Neuronal stem cell (in vitro differentiated cells): ENCODE results near the gene TSPAN9.

Experiments used
- DNase-seq: peaks from one replicate; pipeline ENCODE4 v3.0.0-alpha.2; 2013; ENCODE audit warnings: low spot score
- H2AFZ ChIP-seq: one replicate; pipeline ENCODE4 v1.6.1; 2013; ENCODE audit warnings: mild to moderate bottlenecking, low read length, inconsistent platforms
- H2AK5ac ChIP-seq: 2 replicates; pipeline ENCODE4 v1.6.1; 2013; ENCODE audit warnings: low read depth, mild to moderate bottlenecking, inconsistent platforms, low read length, moderate library complexity, mixed read lengths
- H2BK120ac ChIP-seq: 2 replicates; pipeline ENCODE4 v1.6.1; 2013; ENCODE audit warnings: low read depth, mild to moderate bottlenecking, inconsistent platforms, low read length, moderate library complexity, mixed read lengths
- H2BK12ac ChIP-seq: one replicate; pipeline ENCODE4 v1.6.1; 2013; ENCODE audit warnings: low read length, inconsistent platforms
- H2BK15ac ChIP-seq: 2 replicates; pipeline ENCODE4 v1.6.1; 2013; ENCODE audit warnings: mild to moderate bottlenecking, low read length, inconsistent platforms, mixed read lengths
- H2BK5ac ChIP-seq: one replicate; pipeline ENCODE4 v1.6.1; 2013; ENCODE audit warnings: inconsistent platforms, mild to moderate bottlenecking, low read length, moderate library complexity
- H3K14ac ChIP-seq: one replicate; pipeline ENCODE4 v1.6.1; 2013; ENCODE audit warnings: low read length, inconsistent platforms
- H3K18ac ChIP-seq: 2 replicates; pipeline ENCODE4 v1.6.1; 2013; ENCODE audit warnings: low read length, inconsistent platforms
- H3K23ac ChIP-seq: 2 replicates; pipeline ENCODE4 v1.6.1; 2013; ENCODE audit warnings: low read depth, mild to moderate bottlenecking, mixed read lengths, low read length, inconsistent platforms; ENCODE audit not compliant: poor library complexity
- H3K27ac ChIP-seq: replicated peaks from 3 replicates; pipeline ENCODE4 v1.5.1; 2013; ENCODE audit warnings: low read length, inconsistent platforms
- H3K27me3 ChIP-seq, 3 experiments: 2 replicates each; pipeline ENCODE4 v1.6.1; 2013; ENCODE audit warnings: low read length in 3 of 3, mild to moderate bottlenecking in 2 of 3, inconsistent platforms in 1 of 3, low read depth in 1 of 3, mixed read lengths in 1 of 3, moderate library complexity in 1 of 3; ENCODE audit not compliant: control insufficient read depth in 3 of 3, insufficient read depth in 3 of 3
- H3K36me3 ChIP-seq, 2 donors: replicated peaks in 1 of 2; 2 replicates each; pipeline ENCODE4 v1.6.1; 2013; ENCODE audit warnings: low read length in 2 of 2; ENCODE audit not compliant: control insufficient read depth in 2 of 2, insufficient read depth in 2 of 2
- H3K4ac ChIP-seq: 2 replicates; pipeline ENCODE4 v1.6.1; 2013; ENCODE audit warnings: inconsistent platforms, mild to moderate bottlenecking, low read length, moderate library complexity
- H3K4me1 ChIP-seq, 2 donors: 1 replicate in 1 of 2; 2 replicates in 1 of 2; pipeline ENCODE4 v1.6.1; 2013; ENCODE audit warnings: low read length in 2 of 2, low read depth in 1 of 2; ENCODE audit not compliant: control insufficient read depth in 2 of 2, insufficient read depth in 1 of 2
- H3K4me2 ChIP-seq: one replicate; pipeline ENCODE4 v1.6.1; 2013; ENCODE audit warnings: mild to moderate bottlenecking, low read length, inconsistent platforms; ENCODE audit not compliant: insufficient read depth, poor library complexity, severe bottlenecking
- H3K4me3 ChIP-seq, 2 donors: 2 replicates each; pipeline ENCODE4 v1.5.1; 2013; ENCODE audit warnings: low read length in 2 of 2, mild to moderate bottlenecking in 2 of 2, inconsistent platforms in 1 of 2, moderate library complexity in 1 of 2
- H3K79me1 ChIP-seq: one replicate; pipeline ENCODE4 v1.6.1; 2013; ENCODE audit warnings: low read depth, mild to moderate bottlenecking, inconsistent platforms, low read length, moderate library complexity
- H3K9ac ChIP-seq: one replicate; pipeline ENCODE4 v1.6.1; 2013; ENCODE audit warnings: mild to moderate bottlenecking, low read depth, low read length, inconsistent platforms; ENCODE audit not compliant: poor library complexity
- H3K9me3 ChIP-seq, 2 donors: replicated peaks in 1 of 2; 2 replicates each; pipeline versions ENCODE3 to v1.6.1; 2013; ENCODE audit warnings: low read length in 2 of 2, mild to moderate bottlenecking in 2 of 2, inconsistent platforms in 1 of 2, low read depth in 1 of 2, mixed read lengths in 1 of 2, moderate library complexity in 1 of 2; ENCODE audit not compliant: control insufficient read depth in 2 of 2, insufficient read depth in 1 of 2
- H4K8ac ChIP-seq: one replicate; pipeline ENCODE4 v1.6.1; 2013; ENCODE audit warnings: low read depth, mild to moderate bottlenecking, inconsistent platforms, low read length, moderate library complexity
- H4K91ac ChIP-seq: one replicate; pipeline ENCODE4 v1.6.1; 2013; ENCODE audit warnings: low read length, low read depth, mild to moderate bottlenecking, inconsistent platforms; ENCODE audit not compliant: poor library complexity
- WGBS, 2 donors: extraction: QIAGEN DNeasy Blood & Tissue Kit; methylation state at CpG; one replicate each; pipeline ENCODE4 v1.1.7; 2013; ENCODE audit warnings: missing lambda C conversion rate in 2 of 2, mixed read lengths in 1 of 2; ENCODE audit not compliant: insufficient read length in 2 of 2, insufficient replicate concordance in 1 of 2; ENCODE audit errors: extremely low coverage in 2 of 2; 5-methylcytosine and 5-hydroxymethylcytosine counted together

Gene TSPAN9

GRCh38 chr12:3309805-3310204 is 232.6 kb downstream of the TSPAN9 start:
- H2BK12ac ChIP-seq = peak overlapping the region; percentile 35
- no peak overlapping the region for H2BK15ac ChIP-seq
- no peak overlapping the region for H4K91ac ChIP-seq
- H2AFZ ChIP-seq = no peak overlapping the region
- H3K36me3 ChIP-seq = no peaks in the 10 kb centered on the region
- no peak overlapping the region for H3K4ac ChIP-seq
- no peak for DNase-seq
- no peak overlapping the region for H2BK120ac ChIP-seq
- no peak overlapping the region for H3K4me3 ChIP-seq
- H2BK5ac ChIP-seq = no peak overlapping the region
- no peak overlapping the region for H3K14ac ChIP-seq
- peaks cover 0 to 4% of the 10 kb centered on the region in 2 donors for H3K4me1 ChIP-seq
- no peak overlapping the region for H2AK5ac ChIP-seq
- WGBS, 2 donors = no CpG with 5 or more reads among the region's 9 CpGs
- H3K4me2 ChIP-seq = no peak overlapping the region
- no peaks in the 10 kb centered on the region for H3K79me1 ChIP-seq
- no peak overlapping the region for H4K8ac ChIP-seq
- no peaks in the 10 kb centered on the region for H3K9me3 ChIP-seq
- H3K27ac ChIP-seq = no peak overlapping the region
- H3K23ac ChIP-seq = no peak overlapping the region
- peaks cover 0 to 48% (median 0%) of the 10 kb centered on the region in 3 experiments for H3K27me3 ChIP-seq
- H3K18ac ChIP-seq = no peak overlapping the region
- H3K9ac ChIP-seq = no peak overlapping the region

GRCh38 chr12:3310271-3311026 is 233.3 kb downstream of the TSPAN9 start:
- peaks cover 0 to 4% of the 10 kb centered on the region in 2 donors for H3K4me1 ChIP-seq
- no peaks in the 10 kb centered on the region for H3K9me3 ChIP-seq
- no peak for DNase-seq
- H2BK12ac ChIP-seq = peak overlapping the region; percentile 35
- no peak overlapping the region for H2BK120ac ChIP-seq
- H3K9ac ChIP-seq = no peak overlapping the region
- H3K4ac ChIP-seq = no peak overlapping the region
- H3K23ac ChIP-seq = no peak overlapping the region
- no CpG with 5 or more reads among the region's 18 CpGs for WGBS, 2 donors
- H4K8ac ChIP-seq = no peak overlapping the region
- no peak overlapping the region for H3K27ac ChIP-seq
- H3K36me3 ChIP-seq = no peaks in the 10 kb centered on the region
- no peak overlapping the region for H2AFZ ChIP-seq
- H4K91ac ChIP-seq = no peak overlapping the region
- H2AK5ac ChIP-seq = no peak overlapping the region
- H3K18ac ChIP-seq = no peak overlapping the region
- H3K4me3 ChIP-seq = no peak overlapping the region
- no peak overlapping the region for H2BK5ac ChIP-seq
- H3K4me2 ChIP-seq = no peak overlapping the region
- H3K14ac ChIP-seq = no peak overlapping the region
- peaks cover 0 to 52% (median 0%) of the 10 kb centered on the region in 3 experiments for H3K27me3 ChIP-seq
- no peak overlapping the region for H2BK15ac ChIP-seq
- H3K79me1 ChIP-seq = no peaks in the 10 kb centered on the region

- Histone ChIP-seq H4K8ac (no peak overlapping the region), H2BK120ac (no peak overlapping the region), H3K23ac (no peak overlapping the region), H3K4me2 (no peak overlapping the region), H2AFZ (no peak overlapping the region), H3K14ac (peak overlapping the region; percentile 73), H4K91ac (no peak overlapping the region), H2BK5ac (no peak overlapping the region), H2AK5ac (no peak overlapping the region), H3K9ac (no peak overlapping the region), H3K27me3 (peaks cover 0 to 51% (median 0%) of the 10 kb centered on the region in 3 experiments), H3K18ac (no peak overlapping the region), H3K36me3 (no peaks in the 10 kb centered on the region), H3K4me1 (peaks cover 0 to 4% of the 10 kb centered on the region in 2 donors), H2BK12ac (no peak overlapping the region), H3K79me1 (no peaks in the 10 kb centered on the region), H3K27ac (no peak overlapping the region), H3K9me3 (no peaks in the 10 kb centered on the region), H2BK15ac (no peak overlapping the region), H3K4me3 (no peak overlapping the region), H3K4ac (no peak overlapping the region)
- no CpG with 5 or more reads among the region's 14 CpGs for WGBS, 2 donors
- DNase-seq = no peak
These were observed 233.8 kb downstream of the TSPAN9 start for GRCh38 chr12:3311027-3311402.

GRCh38 chr12:3311491-3312103 is 234.4 kb downstream of the TSPAN9 start:
- Histone ChIP-seq H2AK5ac (peak overlapping the region; percentile 5), H3K4me2 (no peak overlapping the region), H3K27me3 (peaks cover 0 to 52% (median 0%) of the 10 kb centered on the region in 3 experiments), H4K8ac (no peak overlapping the region), H4K91ac (no peak overlapping the region), H2BK15ac (peak overlapping the region; percentile 54), H3K14ac (peak overlapping the region; percentile 73), H2BK120ac (no peak overlapping the region), H2BK5ac (no peak overlapping the region), H3K79me1 (no peaks in the 10 kb centered on the region), H3K27ac (no peak overlapping the region), H3K9me3 (no peaks in the 10 kb centered on the region), H2AFZ (no peak overlapping the region), H3K4ac (no peak overlapping the region), H3K36me3 (no peaks in the 10 kb centered on the region), H2BK12ac (no peak overlapping the region), H3K18ac (peak overlapping the region; percentile 41), H3K4me3 (no peak overlapping the region), H3K4me1 (peaks cover 0 to 4% of the 10 kb centered on the region in 2 donors), H3K23ac (no peak overlapping the region), H3K9ac (no peak overlapping the region)
- no peak for DNase-seq
- no CpG with 5 or more reads among the region's 14 CpGs for WGBS, 2 donors
